Endothelial cell of umbilical vein (primary cell): ENCODE results near the gene PTCH1.

ENCODE experiments used
- CTCF ChIP-seq, 2 donors: IDR thresholded peaks; 1 replicate in 1 of 2; 2 replicates in 1 of 2; pipeline ENCODE4 v1.5.1; 2011; ENCODE audit warnings: low read length in 2 of 2, mild to moderate bottlenecking in 2 of 2, moderate library complexity in 2 of 2, control low read depth in 1 of 2, inconsistent platforms in 1 of 2, low read depth in 1 of 2; ENCODE audit not compliant: insufficient read depth in 1 of 2; ENCODE audit errors: extremely low read depth in 1 of 2
- EZH2 ChIP-seq: IDR thresholded peaks from 2 replicates; pipeline ENCODE4 v1.6.1; 2012; ENCODE audit warnings: borderline replicate concordance, low read depth, mild to moderate bottlenecking, moderate library complexity, low read length, inconsistent platforms; ENCODE audit not compliant: severe bottlenecking
- FOS ChIP-seq: IDR thresholded peaks from 2 replicates; pipeline ENCODE4 v1.6.1; 2011; ENCODE audit warnings: mild to moderate bottlenecking, low read length, moderate library complexity, borderline replicate concordance; ENCODE audit not compliant: insufficient read depth
- POLR2A ChIP-seq: IDR thresholded peaks from 2 replicates; pipeline ENCODE4 v1.6.1; 2012; ENCODE audit warnings: low read depth, mild to moderate bottlenecking, control low read depth, low read length
- POLR2AphosphoS5 ChIP-seq: IDR thresholded peaks from 2 replicates; pipeline ENCODE4 v1.6.1; 2012; ENCODE audit warnings: low read depth, mild to moderate bottlenecking, control low read depth, low read length, moderate library complexity; ENCODE audit not compliant: insufficient read depth

GRCh38 chr9:95446259-95446658, 70.5 kb downstream of the PTCH1 start:
- TF ChIP-seq POLR2AphosphoS5, result no peak
- TF ChIP-seq CTCF (IDR thresholded peaks at IDR 0.05; ENCODE audit: extremely low read depth in 1 of 2, insufficient read depth in 1 of 2, low read depth in 1 of 2, low read length in 2 of 2), result no peak
- TF ChIP-seq FOS, result no peak
- TF ChIP-seq POLR2A, result no peak
- no peak for TF ChIP-seq EZH2
